ENCODE measurements around the gene ASF1A.

ASF1A gene

DNA sequence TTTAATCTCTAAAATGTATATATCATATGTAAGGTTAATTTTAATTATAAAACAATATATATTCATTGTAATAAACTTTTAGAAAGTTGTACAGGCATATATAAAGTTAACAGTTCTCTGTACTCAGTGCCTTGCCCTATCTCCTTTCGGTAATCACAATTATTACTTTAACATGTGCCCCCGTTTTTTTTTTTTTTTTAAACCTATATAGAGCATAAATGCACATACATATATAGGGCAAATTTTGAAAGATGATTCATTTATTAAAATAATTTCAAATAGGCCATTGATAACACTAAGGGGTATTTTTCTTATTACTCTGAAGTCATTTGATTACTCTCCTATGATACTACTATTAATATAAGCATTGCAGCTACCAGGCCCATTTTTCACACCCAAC is 1.9 kb downstream of the ASF1A start:
- H3K4me3 ChIP-seq (ENCODE audit: low read length): no peak overlapping the region
- no CpG with 5 or more reads among the region's 2 CpGs for WGBS (ENCODE audit: insufficient coverage, insufficient read length)
- H3K4me1 ChIP-seq (ENCODE audit: control insufficient read depth, insufficient read depth, low read length): peaks cover 3% of the 10 kb centered on the region; the same call in 1 of the 2 replicates
- H3K27ac ChIP-seq (ENCODE audit: low read length): no peak overlapping the region
- H3K36me3 ChIP-seq (ENCODE audit: control insufficient read depth, insufficient read depth, low read length): peaks cover 4% of the 10 kb centered on the region; the same call in 1 of the 2 replicates
- H3K9me3 ChIP-seq (ENCODE audit: control insufficient read depth, insufficient read depth, low read length): no peaks in the 10 kb centered on the region
- no peaks in the 10 kb centered on the region for H3K27me3 ChIP-seq (ENCODE audit: control insufficient read depth, insufficient read depth, low read length)
- DNase-seq (ENCODE audit: low read depth, low spot score): no peak

DNA sequence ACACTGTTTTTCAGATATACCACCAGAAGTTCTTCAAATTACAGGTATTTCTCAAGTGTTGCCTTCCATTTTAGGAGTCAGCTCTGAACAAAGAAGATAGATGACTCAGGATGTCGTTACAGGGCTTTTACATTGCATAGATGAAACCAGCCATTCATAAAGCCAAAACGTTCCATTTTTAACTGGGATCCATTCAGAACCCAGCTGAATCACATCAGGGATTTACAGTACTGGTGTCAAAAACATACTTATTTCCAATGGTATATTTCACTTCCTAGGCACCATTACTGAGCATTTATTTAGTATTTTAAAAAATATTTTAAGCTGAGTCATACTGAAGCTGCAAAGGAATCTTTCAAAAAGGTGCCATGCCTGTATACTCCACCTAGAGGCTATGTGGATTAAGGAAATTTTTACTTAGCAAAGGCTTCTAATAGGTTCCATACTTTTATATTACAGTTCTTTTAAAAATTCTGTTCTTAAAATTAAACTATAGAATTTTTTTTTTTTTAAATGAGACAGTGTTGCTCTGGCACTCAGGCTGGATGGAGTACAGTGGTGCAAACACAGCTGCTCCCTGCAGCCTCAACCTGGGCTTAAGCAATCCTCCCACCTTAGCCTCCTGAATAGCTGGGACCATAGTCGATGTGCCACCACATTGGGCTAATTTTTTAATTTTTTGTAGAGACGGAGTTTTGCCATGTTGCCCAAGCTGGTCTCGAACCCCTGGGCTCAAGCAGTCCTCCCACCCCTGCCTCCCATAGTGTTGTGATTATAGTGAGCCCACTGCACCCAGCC is 2.6 kb downstream of the ASF1A start:
- Histone ChIP-seq H3K27ac (ENCODE audit: low read length) (no peak overlapping the region), H3K36me3 (ENCODE audit: control insufficient read depth, insufficient read depth, low read length) (peaks cover 6% of the 10 kb centered on the region; the same call in 1 of the 2 replicates), H3K27me3 (ENCODE audit: control insufficient read depth, insufficient read depth, low read length) (no peaks in the 10 kb centered on the region), H3K9me3 (ENCODE audit: control insufficient read depth, insufficient read depth, low read length) (no peaks in the 10 kb centered on the region), H3K4me3 (ENCODE audit: low read length) (no peak overlapping the region), H3K4me1 (ENCODE audit: control insufficient read depth, insufficient read depth, low read length) (peaks cover 3% of the 10 kb centered on the region; the same call in 1 of the 2 replicates)
- DNase-seq (ENCODE audit: low read depth, low spot score): no peak
- WGBS (ENCODE audit: insufficient coverage, insufficient read length): no CpG with 5 or more reads among the region's 5 CpGs

DNA sequence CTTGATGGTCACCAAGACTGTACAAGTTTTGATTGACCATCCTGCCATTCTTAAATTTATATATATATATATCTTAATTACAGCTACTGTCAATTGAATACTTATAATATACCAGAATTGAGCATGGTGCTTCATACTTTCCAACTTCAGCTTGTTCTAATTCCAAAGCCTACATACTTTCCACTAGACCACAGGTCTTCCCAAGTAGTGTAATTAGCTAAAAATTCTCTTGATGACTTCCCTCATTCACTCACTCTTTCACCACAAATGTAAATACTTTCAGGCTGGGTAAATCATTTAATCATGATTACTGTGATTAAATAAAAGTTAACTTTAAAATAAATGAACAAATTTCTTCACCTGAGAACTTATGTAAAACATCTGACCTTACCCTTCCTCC is 3.4 kb downstream of the ASF1A start:
- peaks cover 6% of the 10 kb centered on the region; the same call in 1 of the 2 replicates for H3K36me3 ChIP-seq (ENCODE audit: control insufficient read depth, insufficient read depth, low read length)
- no peaks in the 10 kb centered on the region for H3K9me3 ChIP-seq (ENCODE audit: control insufficient read depth, insufficient read depth, low read length)
- no peak overlapping the region for H3K4me3 ChIP-seq (ENCODE audit: low read length)
- no peak for DNase-seq (ENCODE audit: low read depth, low spot score)
- H3K27me3 ChIP-seq (ENCODE audit: control insufficient read depth, insufficient read depth, low read length): no peaks in the 10 kb centered on the region
- H3K4me1 ChIP-seq (ENCODE audit: control insufficient read depth, insufficient read depth, low read length): peaks cover 3% of the 10 kb centered on the region; the same call in 1 of the 2 replicates
- H3K27ac ChIP-seq (ENCODE audit: low read length): no peak overlapping the region

DNA sequence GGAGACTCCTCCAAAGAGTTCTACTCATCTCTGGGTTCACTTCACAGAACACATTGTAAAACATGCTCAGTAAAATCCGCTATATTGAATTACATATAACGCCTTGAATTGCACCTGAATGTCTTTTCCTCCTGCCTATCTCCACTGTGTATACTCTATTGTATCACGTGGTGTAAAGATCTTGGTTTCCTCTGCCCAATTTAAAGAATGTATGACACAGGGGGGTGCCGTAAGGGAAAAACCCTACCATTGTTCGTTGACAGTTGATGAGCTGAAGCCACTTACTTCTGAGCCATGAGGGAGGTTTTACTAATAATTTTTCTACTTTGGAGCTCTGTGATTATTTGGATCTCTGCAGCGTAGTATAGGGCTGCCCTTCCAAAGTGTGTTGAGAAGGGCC is 6.0 kb downstream of the ASF1A start:
- peaks cover 6% of the 10 kb centered on the region; the same call in 1 of the 2 replicates for H3K36me3 ChIP-seq (ENCODE audit: control insufficient read depth, insufficient read depth, low read length)

DNA sequence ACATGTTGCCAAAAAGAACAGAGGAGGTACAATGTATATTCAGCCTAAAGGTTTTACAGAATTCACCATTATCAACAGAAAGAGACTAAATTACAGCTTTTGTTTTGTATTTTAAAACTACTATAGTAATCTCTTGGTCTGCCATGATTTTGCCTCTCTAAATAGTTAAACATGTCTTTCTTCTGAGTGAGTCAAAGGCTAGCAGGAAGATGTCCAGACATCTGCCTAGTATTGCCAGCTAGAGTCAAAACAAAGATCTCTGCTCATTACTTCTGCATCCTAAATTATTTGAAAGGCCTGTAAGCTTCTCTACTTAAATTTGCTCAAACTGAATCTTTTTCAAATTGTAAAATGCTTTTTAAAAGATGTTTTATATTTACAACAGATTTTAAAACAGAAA is 8.8 kb downstream of the ASF1A start:
- H3K27ac ChIP-seq (ENCODE audit: low read length): no peak overlapping the region
- H3K9me3 ChIP-seq (ENCODE audit: control insufficient read depth, insufficient read depth, low read length): no peaks in the 10 kb centered on the region
- H3K27me3 ChIP-seq (ENCODE audit: control insufficient read depth, insufficient read depth, low read length): no peaks in the 10 kb centered on the region
- peaks cover 3% of the 10 kb centered on the region; the same call in 1 of the 2 replicates for H3K4me1 ChIP-seq (ENCODE audit: control insufficient read depth, insufficient read depth, low read length)
- no peak overlapping the region for H3K4me3 ChIP-seq (ENCODE audit: low read length)
- DNase-seq (ENCODE audit: low read depth, low spot score): no peak
- peaks cover 8% of the 10 kb centered on the region; the same call in 1 of the 2 replicates for H3K36me3 ChIP-seq (ENCODE audit: control insufficient read depth, insufficient read depth, low read length)

More for the DNA sequence above, 6.0 kb downstream of the ASF1A start:
- Histone ChIP-seq H3K4me1 (ENCODE audit: control insufficient read depth, insufficient read depth, low read length) (peaks cover 3% of the 10 kb centered on the region; the same call in 1 of the 2 replicates), H3K4me3 (ENCODE audit: low read length) (no peak overlapping the region), H3K9me3 (ENCODE audit: control insufficient read depth, insufficient read depth, low read length) (no peaks in the 10 kb centered on the region), H3K27me3 (ENCODE audit: control insufficient read depth, insufficient read depth, low read length) (no peaks in the 10 kb centered on the region), H3K27ac (ENCODE audit: low read length) (no peak overlapping the region)
- DNase-seq (ENCODE audit: low read depth, low spot score): no peak
- no CpG with 5 or more reads among the region's 6 CpGs for WGBS (ENCODE audit: insufficient coverage, insufficient read length)

DNA sequence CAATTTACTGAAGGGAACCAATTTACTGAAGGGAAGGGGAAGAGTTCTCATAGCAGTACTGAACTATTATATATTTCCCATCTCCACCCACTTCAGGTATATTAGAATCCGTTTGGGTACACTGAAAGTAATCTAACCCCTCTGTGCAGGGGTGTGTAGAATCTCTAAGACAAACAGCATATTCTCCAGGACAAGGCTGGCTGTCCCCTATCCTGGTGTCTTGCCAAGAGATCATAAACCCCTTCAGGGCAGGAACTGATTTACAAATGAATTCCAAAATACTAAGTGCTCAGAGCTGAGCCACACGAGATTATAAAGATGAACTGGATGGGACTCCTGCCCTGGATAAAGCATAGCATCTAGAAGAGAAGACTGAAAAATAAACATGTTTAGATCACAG is 9.2 kb downstream of the ASF1A start:
- Histone ChIP-seq H3K4me3 (ENCODE audit: low read length) (no peak overlapping the region), H3K4me1 (ENCODE audit: control insufficient read depth, insufficient read depth, low read length) (peaks cover 3% of the 10 kb centered on the region; the same call in 1 of the 2 replicates), H3K36me3 (ENCODE audit: control insufficient read depth, insufficient read depth, low read length) (peaks cover 8% of the 10 kb centered on the region; the same call in 1 of the 2 replicates), H3K27me3 (ENCODE audit: control insufficient read depth, insufficient read depth, low read length) (no peaks in the 10 kb centered on the region), H3K27ac (ENCODE audit: low read length) (no peak overlapping the region), H3K9me3 (ENCODE audit: control insufficient read depth, insufficient read depth, low read length) (no peaks in the 10 kb centered on the region)
- no peak for DNase-seq (ENCODE audit: low read depth, low spot score)
- WGBS (ENCODE audit: insufficient coverage, insufficient read length): no CpG with 5 or more reads among the region's 2 CpGs

DNA sequence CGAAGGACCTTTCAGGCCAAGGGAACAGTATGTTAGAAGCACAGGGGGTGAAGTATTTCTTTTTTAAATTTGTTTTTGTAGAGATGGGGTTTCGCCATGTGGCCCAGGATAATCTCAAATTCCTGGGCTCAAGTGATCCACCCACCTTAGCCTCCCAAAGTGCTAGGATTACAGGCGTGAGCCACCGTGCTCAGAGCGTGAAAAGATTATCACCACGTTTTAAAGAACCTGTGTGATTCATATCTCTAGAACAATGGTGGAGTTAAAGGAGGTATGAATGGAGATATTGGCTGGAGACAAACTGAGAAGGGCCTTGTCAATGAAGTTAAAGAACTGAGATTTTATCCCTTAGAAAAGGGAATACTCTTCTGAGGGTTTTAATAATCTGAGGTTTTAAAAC is 9.7 kb downstream of the ASF1A start:
- peaks cover 3% of the 10 kb centered on the region; the same call in 1 of the 2 replicates for H3K4me1 ChIP-seq (ENCODE audit: control insufficient read depth, insufficient read depth, low read length)
- no peak overlapping the region for H3K27ac ChIP-seq (ENCODE audit: low read length)
- H3K27me3 ChIP-seq (ENCODE audit: control insufficient read depth, insufficient read depth, low read length): no peaks in the 10 kb centered on the region
- no peak overlapping the region for H3K4me3 ChIP-seq (ENCODE audit: low read length)
- H3K36me3 ChIP-seq (ENCODE audit: control insufficient read depth, insufficient read depth, low read length): peaks cover 8% of the 10 kb centered on the region; the same call in 1 of the 2 replicates
- WGBS (ENCODE audit: insufficient coverage, insufficient read length): no CpG with 5 or more reads among the region's 6 CpGs
- H3K9me3 ChIP-seq (ENCODE audit: control insufficient read depth, insufficient read depth, low read length): no peaks in the 10 kb centered on the region
- no peak for DNase-seq (ENCODE audit: low read depth, low spot score)

DNA sequence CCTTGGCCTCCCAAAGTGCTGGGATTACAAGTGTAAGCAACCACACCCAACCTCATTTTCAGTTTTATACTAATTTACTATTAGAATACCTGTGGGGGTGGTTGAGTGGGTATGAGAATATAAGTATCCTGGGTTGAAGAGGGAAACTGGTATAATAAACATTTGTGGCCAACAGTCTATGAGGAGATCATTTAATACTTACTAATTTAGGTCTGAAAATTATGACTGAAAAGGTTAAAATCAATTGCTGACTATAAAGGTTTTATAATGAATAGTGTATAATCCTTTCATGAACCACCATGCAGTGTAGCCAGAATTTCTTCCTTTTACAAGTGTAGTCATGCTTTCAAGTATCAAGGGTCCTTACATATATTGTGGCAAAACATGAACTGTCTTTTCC is 11.1 kb downstream of the ASF1A start:
- Histone ChIP-seq H3K4me1 (ENCODE audit: control insufficient read depth, insufficient read depth, low read length) (no peaks in the 10 kb centered on the region), H3K27ac (ENCODE audit: low read length) (no peak overlapping the region), H3K4me3 (ENCODE audit: low read length) (no peak overlapping the region), H3K36me3 (ENCODE audit: control insufficient read depth, insufficient read depth, low read length) (peaks cover 5% of the 10 kb centered on the region; the same call in 1 of the 2 replicates), H3K9me3 (ENCODE audit: control insufficient read depth, insufficient read depth, low read length) (no peaks in the 10 kb centered on the region), H3K27me3 (ENCODE audit: control insufficient read depth, insufficient read depth, low read length) (no peaks in the 10 kb centered on the region)
- no peak for DNase-seq (ENCODE audit: low read depth, low spot score)

DNA sequence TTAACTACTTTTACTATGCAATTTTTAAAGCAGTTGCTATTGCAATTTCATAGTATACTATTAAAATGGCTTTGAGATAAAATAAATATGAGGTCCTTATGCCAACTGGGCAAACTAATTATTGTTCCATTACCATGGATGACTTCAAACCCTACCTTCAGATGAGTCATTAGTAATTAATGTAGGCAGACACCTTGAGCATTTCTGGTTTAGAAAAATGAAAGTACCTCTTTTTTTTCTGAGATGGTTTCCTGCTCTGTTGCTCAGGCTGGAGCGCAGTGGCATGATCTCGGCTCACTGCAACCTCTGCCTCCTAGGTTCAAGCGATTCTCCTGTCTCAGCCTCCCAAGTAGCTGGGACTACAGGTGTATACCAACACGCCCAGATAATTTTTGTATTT is 11.9 kb downstream of the ASF1A start:
- Histone ChIP-seq H3K4me1 (ENCODE audit: control insufficient read depth, insufficient read depth, low read length) (no peaks in the 10 kb centered on the region), H3K36me3 (ENCODE audit: control insufficient read depth, insufficient read depth, low read length) (peaks cover 5% of the 10 kb centered on the region; the same call in 1 of the 2 replicates), H3K4me3 (ENCODE audit: low read length) (no peak overlapping the region), H3K27me3 (ENCODE audit: control insufficient read depth, insufficient read depth, low read length) (no peaks in the 10 kb centered on the region), H3K27ac (ENCODE audit: low read length) (no peak overlapping the region), H3K9me3 (ENCODE audit: control insufficient read depth, insufficient read depth, low read length) (no peaks in the 10 kb centered on the region)
- no peak for DNase-seq (ENCODE audit: low read depth, low spot score)
- no CpG with 5 or more reads among the region's 4 CpGs for WGBS (ENCODE audit: insufficient coverage, insufficient read length)

DNA sequence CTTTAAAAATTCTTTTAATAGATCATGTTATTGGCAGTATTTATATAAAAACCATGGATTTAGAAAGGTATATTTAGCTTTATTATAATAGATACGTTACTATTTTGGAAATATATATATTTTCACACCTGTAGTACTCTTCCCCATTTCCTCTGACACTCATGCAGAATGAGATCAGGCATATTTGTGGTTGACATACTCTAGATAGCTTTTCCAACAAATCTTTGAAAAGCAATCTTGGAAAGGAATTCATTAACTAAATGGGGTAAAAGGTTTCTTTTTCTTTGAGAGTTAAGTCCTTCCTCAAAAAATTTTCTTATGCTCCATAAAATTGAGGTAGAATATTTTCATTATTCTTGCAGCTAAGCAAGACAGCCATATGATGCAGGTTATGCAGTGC is 14.5 kb downstream of the ASF1A start:
- H3K36me3 ChIP-seq (ENCODE audit: control insufficient read depth, insufficient read depth, low read length): peaks cover 3% of the 10 kb centered on the region; the same call in 1 of the 2 replicates
- H3K27me3 ChIP-seq (ENCODE audit: control insufficient read depth, insufficient read depth, low read length): no peaks in the 10 kb centered on the region
- no peaks in the 10 kb centered on the region for H3K4me1 ChIP-seq (ENCODE audit: control insufficient read depth, insufficient read depth, low read length)
- H3K9me3 ChIP-seq (ENCODE audit: control insufficient read depth, insufficient read depth, low read length): no peaks in the 10 kb centered on the region
- WGBS (ENCODE audit: insufficient coverage, insufficient read length): no CpG with 5 or more reads among the region's 1 CpG
- no peak overlapping the region for H3K27ac ChIP-seq (ENCODE audit: low read length)
- no peak for DNase-seq (ENCODE audit: low read depth, low spot score)
- H3K4me3 ChIP-seq (ENCODE audit: low read length): no peak overlapping the region

DNA sequence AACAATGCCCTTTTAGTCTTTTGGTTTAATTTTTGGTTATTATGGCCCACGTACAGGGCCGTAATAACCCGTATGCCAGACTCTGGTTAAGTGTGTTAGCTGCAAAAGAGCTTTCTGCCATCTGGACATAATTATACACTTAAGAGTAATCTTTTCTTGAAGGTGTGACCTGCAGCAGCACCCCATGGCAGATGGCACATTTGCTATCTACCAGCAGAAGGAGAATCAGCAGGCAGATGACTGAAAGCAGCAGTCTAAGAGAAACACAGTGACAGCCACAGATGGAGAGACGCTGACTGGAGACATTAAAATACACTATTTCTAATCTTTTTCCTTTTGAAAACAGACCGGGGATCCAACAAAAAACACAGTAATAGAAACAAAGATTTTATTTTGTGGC is 18.7 kb downstream of the ASF1A start:
- peaks cover 3% of the 10 kb centered on the region; the same call in 1 of the 2 replicates for H3K36me3 ChIP-seq (ENCODE audit: control insufficient read depth, insufficient read depth, low read length)
- WGBS (ENCODE audit: insufficient coverage, insufficient read length): no CpG with 5 or more reads among the region's 5 CpGs
- H3K4me3 ChIP-seq (ENCODE audit: low read length): no peak overlapping the region
- no peaks in the 10 kb centered on the region for H3K27me3 ChIP-seq (ENCODE audit: control insufficient read depth, insufficient read depth, low read length)
- no peaks in the 10 kb centered on the region for H3K4me1 ChIP-seq (ENCODE audit: control insufficient read depth, insufficient read depth, low read length)
- H3K27ac ChIP-seq (ENCODE audit: low read length): no peak overlapping the region
- no peak for DNase-seq (ENCODE audit: low read depth, low spot score)
- H3K9me3 ChIP-seq (ENCODE audit: control insufficient read depth, insufficient read depth, low read length): no peaks in the 10 kb centered on the region

Measured in iPS DF 6.9 (cell line).